NT2/D1 (cell line): ENCODE measurements around the gene MPL.

ENCODE experiments used
- DNase-seq: peaks from one replicate; pipeline ENCODE4 v3.0.0-alpha.2; 2011; ENCODE audit warnings: low read depth, low spot score
- H3K27me3 ChIP-seq: 2 replicates; pipeline ENCODE4 v1.6.0; 2011; ENCODE audit warnings: mild to moderate bottlenecking; ENCODE audit not compliant: insufficient read length, insufficient read depth
- H3K36me3 ChIP-seq: 2 replicates; pipeline ENCODE4 v1.6.1; 2011; ENCODE audit warnings: mild to moderate bottlenecking, low read length, mixed read lengths; ENCODE audit not compliant: insufficient read depth, insufficient read length
- H3K4me1 ChIP-seq: 2 replicates; pipeline ENCODE4 v1.5.1; 2011; ENCODE audit not compliant: insufficient read depth, insufficient read length
- H3K4me3 ChIP-seq: 2 replicates; pipeline ENCODE4 v1.5.1; 2011; ENCODE audit warnings: low read depth; ENCODE audit not compliant: insufficient read length
- H3K9ac ChIP-seq: 2 replicates; pipeline ENCODE4 v1.6.0; 2011; ENCODE audit warnings: low read depth; ENCODE audit not compliant: insufficient read length
- H3K9me3 ChIP-seq: 2 replicates; pipeline ENCODE4 v1.5.1; 2011; ENCODE audit warnings: mild to moderate bottlenecking, low read length; ENCODE audit not compliant: insufficient read depth
- SUZ12 ChIP-seq: IDR thresholded peaks from 2 replicates; pipeline ENCODE4 v1.6.1; 2011; ENCODE audit not compliant: insufficient read length, insufficient read depth; ENCODE audit errors: extremely low read depth
- YY1 ChIP-seq: IDR thresholded peaks from 2 replicates; pipeline ENCODE4 v1.6.1; 2011; ENCODE audit not compliant: insufficient read length, insufficient read depth
- ZNF274 ChIP-seq: IDR thresholded peaks from 2 replicates; pipeline ENCODE4 v1.6.1; 2011; ENCODE audit warnings: mild to moderate bottlenecking, low read depth, low read length

Gene MPL

GRCh38 chr1:43386676-43387075 lies 49.1 kb downstream of the MPL start:
- Histone ChIP-seq H3K4me1 (peaks cover 8% of the 10 kb centered on the region), H3K9me3 (no peaks in the 10 kb centered on the region), H3K9ac (no peak overlapping the region), H3K27me3 (no peaks in the 10 kb centered on the region), H3K36me3 (peaks cover 71% of the 10 kb centered on the region), H3K4me3 (no peak overlapping the region)
- DNase-seq = no peak
- TF ChIP-seq YY1 (no peak), ZNF274 (no peak), SUZ12 (no peak)

- Histone ChIP-seq H3K9me3 (no peaks in the 10 kb centered on the region), H3K4me1 (peaks cover 8% of the 10 kb centered on the region), H3K36me3 (peaks cover 57% of the 10 kb centered on the region), H3K4me3 (no peak overlapping the region), H3K27me3 (no peaks in the 10 kb centered on the region), H3K9ac (peak overlapping the region; percentile 91)
- no peak for DNase-seq
- TF ChIP-seq ZNF274 (no peak), SUZ12 (no peak)
Observed at GRCh38 chr1:43387976-43388599, 50.5 kb downstream of the MPL start.

GRCh38 chr1:43388613-43389012 lies 51.0 kb downstream of the MPL start:
- peak overlapping the region; percentile 91 for H3K9ac ChIP-seq
- peaks cover 8% of the 10 kb centered on the region for H3K4me1 ChIP-seq
- H3K36me3 ChIP-seq = peaks cover 57% of the 10 kb centered on the region
- TF ChIP-seq YY1 = no peak
- no peak for TF ChIP-seq SUZ12
- no peak for TF ChIP-seq ZNF274
- H3K4me3 ChIP-seq = peak overlapping the region; percentile 87
- H3K27me3 ChIP-seq = no peaks in the 10 kb centered on the region
- no peak for DNase-seq
- H3K9me3 ChIP-seq = no peaks in the 10 kb centered on the region

GRCh38 chr1:43389326-43390313 lies 52.0 kb downstream of the MPL start, which contains the start of the genes MED8 and SZT2:
Gene MED8 (minus strand): TSS chr1:43389800. CDS start chr1:43389764, 36 bp downstream.
Gene SZT2 (plus strand): TSS chr1:43389899. CDS start chr1:43389969, 70 bp downstream.
- peaks cover 52% of the 10 kb centered on the region for H3K36me3 ChIP-seq
- no peaks in the 10 kb centered on the region for H3K9me3 ChIP-seq
- no peaks in the 10 kb centered on the region for H3K27me3 ChIP-seq
- peaks cover 8% of the 10 kb centered on the region for H3K4me1 ChIP-seq
- H3K9ac ChIP-seq = peak within 1 kb of the TSS; percentile 91
- H3K4me3 ChIP-seq = peak within 1 kb of the TSS; percentile 87
- peak; percentile 97 for DNase-seq
- TF ChIP-seq SUZ12 (no peak), ZNF274 (no peak), YY1 (no peak)

GRCh38 chr1:43392702-43393101 lies 55.1 kb downstream of the MPL start:
- no peak for TF ChIP-seq YY1
- no peak for TF ChIP-seq ZNF274
- no peak for TF ChIP-seq SUZ12
- no peak for DNase-seq
- H3K27me3 ChIP-seq = no peaks in the 10 kb centered on the region
- H3K9ac ChIP-seq = no peak overlapping the region
- no peak overlapping the region for H3K4me3 ChIP-seq
- H3K9me3 ChIP-seq = no peaks in the 10 kb centered on the region
- H3K36me3 ChIP-seq = peaks cover 36% of the 10 kb centered on the region
- peaks cover 8% of the 10 kb centered on the region for H3K4me1 ChIP-seq

- no peaks in the 10 kb centered on the region for H3K4me1 ChIP-seq
- DNase-seq = no peak
- no peaks in the 10 kb centered on the region for H3K9me3 ChIP-seq
- H3K9ac ChIP-seq = no peak overlapping the region
- H3K27me3 ChIP-seq = no peaks in the 10 kb centered on the region
- peaks cover 31% of the 10 kb centered on the region for H3K36me3 ChIP-seq
- TF ChIP-seq YY1 (no peak), SUZ12 (no peak), ZNF274 (no peak)
- H3K4me3 ChIP-seq = no peak overlapping the region
Observed at GRCh38 chr1:43395523-43395922, 57.9 kb downstream of the MPL start.

GRCh38 chr1:43396059-43396458 lies 58.4 kb downstream of the MPL start:
- H3K4me1 ChIP-seq = no peaks in the 10 kb centered on the region
- TF ChIP-seq SUZ12 (no peak), YY1 (no peak), ZNF274 (no peak)
- H3K9ac ChIP-seq = no peak overlapping the region
- no peaks in the 10 kb centered on the region for H3K27me3 ChIP-seq
- DNase-seq = no peak
- no peaks in the 10 kb centered on the region for H3K9me3 ChIP-seq
- no peak overlapping the region for H3K4me3 ChIP-seq
- peaks cover 31% of the 10 kb centered on the region for H3K36me3 ChIP-seq
